Subcutaneous adipose tissue (tissue), 4 donors: ENCODE results near the gene FDCSP. TPM values are rescaled to one million over a fixed set of nuclear protein-coding genes. Genes with fewer than 3 reads are reported as not detected.

ENCODE experiments used
- total RNA-seq, 4 donors: library from RNA; depleted of rRNA; stranded (reverse); fragments of >200 nt; gene quantifications; one replicate each; pipeline ENCODE4 v1.1.0, GENCODE V29; 2016
- TF ChIP-seq, protein P1 (sequence below): fragments of 450-650 bp; IDR thresholded peaks from one replicate; pipeline ENCODE4 v1.5.1; 2016; ENCODE audit warnings: low read depth, mild to moderate bottlenecking, control low read depth, antibody characterized with exemption, moderate library complexity

FDCSP gene
- total RNA-seq, 4 donors from 2014 or later: not detected

DNA sequence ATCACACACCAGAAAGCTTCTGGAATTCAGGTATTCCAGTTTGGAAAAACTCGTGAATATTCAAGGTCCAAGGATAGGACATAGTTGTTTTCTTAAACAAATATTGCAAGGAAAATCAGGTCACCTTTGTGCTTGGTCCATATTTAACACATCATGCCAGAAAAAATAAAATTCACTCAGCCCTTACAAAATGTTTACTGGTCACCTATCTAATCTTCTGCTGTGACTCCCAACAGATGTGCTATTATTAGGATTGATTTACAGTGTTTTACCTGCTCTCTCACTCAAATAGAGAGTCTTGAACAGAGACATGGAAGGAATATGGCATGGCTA lies 26.0 kb downstream of the FDCSP start:
- TF ChIP-seq, protein P1, sequence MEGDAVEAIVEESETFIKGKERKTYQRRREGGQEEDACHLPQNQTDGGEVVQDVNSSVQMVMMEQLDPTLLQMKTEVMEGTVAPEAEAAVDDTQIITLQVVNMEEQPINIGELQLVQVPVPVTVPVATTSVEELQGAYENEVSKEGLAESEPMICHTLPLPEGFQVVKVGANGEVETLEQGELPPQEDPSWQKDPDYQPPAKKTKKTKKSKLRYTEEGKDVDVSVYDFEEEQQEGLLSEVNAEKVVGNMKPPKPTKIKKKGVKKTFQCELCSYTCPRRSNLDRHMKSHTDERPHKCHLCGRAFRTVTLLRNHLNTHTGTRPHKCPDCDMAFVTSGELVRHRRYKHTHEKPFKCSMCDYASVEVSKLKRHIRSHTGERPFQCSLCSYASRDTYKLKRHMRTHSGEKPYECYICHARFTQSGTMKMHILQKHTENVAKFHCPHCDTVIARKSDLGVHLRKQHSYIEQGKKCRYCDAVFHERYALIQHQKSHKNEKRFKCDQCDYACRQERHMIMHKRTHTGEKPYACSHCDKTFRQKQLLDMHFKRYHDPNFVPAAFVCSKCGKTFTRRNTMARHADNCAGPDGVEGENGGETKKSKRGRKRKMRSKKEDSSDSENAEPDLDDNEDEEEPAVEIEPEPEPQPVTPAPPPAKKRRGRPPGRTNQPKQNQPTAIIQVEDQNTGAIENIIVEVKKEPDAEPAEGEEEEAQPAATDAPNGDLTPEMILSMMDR: no peak

- TF ChIP-seq, protein P1: no peak
Observed at GRCh38 chr4:70269674-70270073, 43.8 kb downstream of the FDCSP start.

- TF ChIP-seq, protein P1: no peak
Observed at GRCh38 chr4:70277121-70277520, 51.2 kb downstream of the FDCSP start.

DNA sequence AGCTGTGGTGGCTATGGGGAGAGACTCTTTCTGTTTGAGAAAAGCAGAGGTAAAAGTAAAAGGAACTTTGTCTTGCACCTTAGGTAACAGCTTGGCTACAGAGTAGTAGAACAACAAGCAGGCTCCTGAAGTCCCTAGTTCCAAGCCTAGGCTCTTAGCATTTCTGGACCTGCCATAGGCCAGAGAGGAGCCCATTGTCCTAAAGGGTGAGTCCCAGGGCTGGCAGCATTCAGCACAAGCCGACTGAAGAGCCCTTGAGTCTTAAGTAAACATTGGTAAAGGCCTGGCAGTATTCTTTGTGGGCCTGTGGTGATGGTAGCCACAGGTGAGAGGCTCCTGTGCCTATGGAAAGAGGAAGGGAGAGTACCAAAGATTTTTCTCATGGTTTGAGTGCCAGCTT lies 54.6 kb downstream of the FDCSP start:
- TF ChIP-seq, protein P1: no peak

Other genes starting within 250 kb of the FDCSP start
- not detected for gene STATH, start 230.2 kb upstream of the FDCSP start, total RNA-seq
- gene HTN3, start 197.7 kb upstream of the FDCSP start, total RNA-seq: not detected
- gene HTN1, start 175.7 kb upstream of the FDCSP start, total RNA-seq: not detected
- gene PRR27, start 71.9 kb upstream of the FDCSP start, total RNA-seq: not detected
- not detected for gene ODAM, start 30.4 kb upstream of the FDCSP start, total RNA-seq
- gene CSN3, start 16.5 kb downstream of the FDCSP start, total RNA-seq: not detected
- gene CABS1, start 108.9 kb downstream of the FDCSP start, total RNA-seq: not detected
- not detected for gene SMR3A, start 134.6 kb downstream of the FDCSP start, total RNA-seq
- not detected for gene SMR3B, start 157.0 kb downstream of the FDCSP start, total RNA-seq
- gene OPRPN, start 171.8 kb downstream of the FDCSP start, total RNA-seq: not detected
- not detected for gene MUC7, start 246.1 kb downstream of the FDCSP start, total RNA-seq